Upper lobe of left lung (tissue), 4 donors: Measurements from ENCODE around the gene LRRC73.

Source experiments
- EP300 ChIP-seq, 4 donors: sonication (generic); formaldehyde crosslinking; IDR thresholded peaks; one replicate each; pipeline ENCODE4 v1.5.1; 2017; ENCODE audit warnings: antibody characterized with exemption in 4 of 4, control low read depth in 2 of 4
- POLR2AphosphoS5 ChIP-seq, 2 donors: sonication (generic); formaldehyde crosslinking; IDR thresholded peaks; one replicate each; pipeline ENCODE4 v1.5.1; 2017; ENCODE audit warnings: antibody characterized with exemption in 2 of 2
- TF ChIP-seq, protein P1 (sequence below), 6 experiments: fragments of 450-650 bp in 4 of 6; fragments of 200-600 bp in 2 of 6; sonication (generic) in 2 of 6; IDR thresholded peaks; one replicate each; pipeline ENCODE4 v1.5.1; 2016 to 2019; ENCODE audit warnings: antibody characterized with exemption in 6 of 6

DNA sequence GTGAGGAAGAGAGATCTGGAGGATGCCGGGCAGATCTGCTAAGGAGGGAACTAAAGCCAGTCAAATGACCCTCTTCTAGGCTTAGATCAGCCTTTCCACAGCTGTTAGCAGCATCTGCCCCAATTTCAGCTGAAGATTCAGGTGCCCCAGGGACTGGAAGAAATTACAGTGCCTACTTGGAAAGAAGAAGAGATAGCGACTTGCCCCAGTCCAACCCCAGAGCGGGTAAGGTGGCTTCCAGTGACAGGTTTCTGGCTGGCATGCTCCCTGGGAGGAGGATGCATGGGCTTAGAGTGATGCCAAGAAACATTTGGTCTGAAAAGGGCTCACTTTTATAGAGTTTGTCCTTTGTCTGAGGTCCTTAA is 32.2 kb downstream of the LRRC73 start:
- TF ChIP-seq, protein P1, sequence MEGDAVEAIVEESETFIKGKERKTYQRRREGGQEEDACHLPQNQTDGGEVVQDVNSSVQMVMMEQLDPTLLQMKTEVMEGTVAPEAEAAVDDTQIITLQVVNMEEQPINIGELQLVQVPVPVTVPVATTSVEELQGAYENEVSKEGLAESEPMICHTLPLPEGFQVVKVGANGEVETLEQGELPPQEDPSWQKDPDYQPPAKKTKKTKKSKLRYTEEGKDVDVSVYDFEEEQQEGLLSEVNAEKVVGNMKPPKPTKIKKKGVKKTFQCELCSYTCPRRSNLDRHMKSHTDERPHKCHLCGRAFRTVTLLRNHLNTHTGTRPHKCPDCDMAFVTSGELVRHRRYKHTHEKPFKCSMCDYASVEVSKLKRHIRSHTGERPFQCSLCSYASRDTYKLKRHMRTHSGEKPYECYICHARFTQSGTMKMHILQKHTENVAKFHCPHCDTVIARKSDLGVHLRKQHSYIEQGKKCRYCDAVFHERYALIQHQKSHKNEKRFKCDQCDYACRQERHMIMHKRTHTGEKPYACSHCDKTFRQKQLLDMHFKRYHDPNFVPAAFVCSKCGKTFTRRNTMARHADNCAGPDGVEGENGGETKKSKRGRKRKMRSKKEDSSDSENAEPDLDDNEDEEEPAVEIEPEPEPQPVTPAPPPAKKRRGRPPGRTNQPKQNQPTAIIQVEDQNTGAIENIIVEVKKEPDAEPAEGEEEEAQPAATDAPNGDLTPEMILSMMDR (IDR thresholded peaks at IDR 0.05), result no peak
- TF ChIP-seq EP300 (IDR thresholded peaks at IDR 0.05) (no peak), POLR2AphosphoS5 (IDR thresholded peaks at IDR 0.05) (no peak)
